Smooth muscle cell of the brain vasculature (primary cell): ENCODE data around the gene NIN.
"Not testable (repeated sequence)": the region's sequence is repeated elsewhere in the genome, so short reads cannot be mapped to it uniquely, and the experiment has no call there.

ENCODE experiments used
- DNase-seq: peaks from one replicate; pipeline ENCODE4 v3.0.0-alpha.2; 2012; ENCODE audit warnings: low read depth, low spot score

The NIN gene

GRCh38 chr14:50719911-50720759, 110.8 kb downstream of the NIN start:
- no peak for DNase-seq

DNA sequence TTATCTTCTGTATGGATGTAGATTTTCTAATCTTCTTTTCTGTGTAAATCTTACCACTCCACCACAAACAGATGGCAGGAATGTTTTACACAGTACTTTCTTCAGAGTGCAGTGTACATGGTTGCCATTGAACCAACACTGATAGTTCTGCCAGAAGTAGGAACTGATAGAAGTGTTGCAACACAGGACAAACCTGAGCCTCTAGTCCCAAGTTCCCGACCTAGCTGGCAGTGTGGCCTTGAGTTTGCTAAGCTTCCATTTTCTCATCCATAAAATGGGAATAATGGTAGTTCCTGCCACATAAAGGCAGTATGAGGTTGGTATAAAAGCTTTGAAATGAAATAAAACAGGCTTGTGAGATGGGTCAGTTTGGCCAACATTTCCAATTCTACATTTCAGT, 112.0 kb downstream of the NIN start:
- DNase-seq = no peak

DNA sequence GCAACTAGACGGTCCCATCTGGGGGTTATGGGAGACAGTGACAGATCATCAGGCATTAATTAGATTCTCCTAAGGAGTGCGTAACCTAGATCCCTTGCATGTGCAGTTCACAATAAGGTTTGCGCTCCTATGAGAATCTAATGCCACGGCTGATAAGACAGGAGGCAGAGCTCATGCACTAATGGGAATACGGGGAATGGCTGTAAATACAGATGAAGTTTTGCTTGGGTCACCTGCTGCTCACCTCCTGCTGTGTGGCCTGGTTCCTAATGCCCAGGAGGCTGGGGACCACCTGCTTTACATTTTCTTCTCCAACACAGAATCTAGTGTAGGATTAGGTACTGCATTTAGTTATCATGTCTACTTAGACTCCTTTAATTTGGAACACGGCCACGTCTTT, 113.2 kb downstream of the NIN start:
- DNase-seq = no peak

GRCh38 chr14:50714450-50715073, 116.4 kb downstream of the NIN start:
- peak; percentile 9 for DNase-seq

GRCh38 chr14:50711043-50711442, 119.9 kb downstream of the NIN start:
- DNase-seq = no peak

- no peak for DNase-seq
These were observed 125.9 kb downstream of the NIN start for GRCh38 chr14:50705026-50705593.

GRCh38 chr14:50704454-50705010, 126.4 kb downstream of the NIN start:
- DNase-seq = no peak

GRCh38 chr14:50697659-50698290, 133.2 kb downstream of the NIN start:
- DNase-seq = no peak

GRCh38 chr14:50694260-50694659, 136.7 kb downstream of the NIN start:
- not testable (repeated sequence) for DNase-seq

DNA sequence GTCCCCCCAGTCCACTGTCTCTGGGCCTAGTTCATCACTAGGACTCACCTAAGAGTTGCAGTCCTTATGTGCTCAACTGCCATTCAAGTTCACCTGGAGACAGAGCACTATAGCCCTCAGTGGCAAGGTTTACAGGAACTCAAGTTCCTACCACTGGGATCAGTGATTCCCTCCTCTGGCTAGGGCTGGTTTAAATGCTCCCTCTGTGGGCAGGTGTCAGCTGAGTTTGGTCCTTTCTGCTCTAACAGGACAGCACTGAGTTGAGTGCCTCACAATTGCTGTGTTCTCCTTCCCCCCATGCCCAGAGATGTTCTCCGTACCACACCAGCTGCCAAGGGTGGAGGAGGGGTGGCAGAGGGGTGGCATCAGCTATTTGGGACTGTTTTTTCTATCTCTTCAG, 142.1 kb downstream of the NIN start:
- DNase-seq = no peak

DNA sequence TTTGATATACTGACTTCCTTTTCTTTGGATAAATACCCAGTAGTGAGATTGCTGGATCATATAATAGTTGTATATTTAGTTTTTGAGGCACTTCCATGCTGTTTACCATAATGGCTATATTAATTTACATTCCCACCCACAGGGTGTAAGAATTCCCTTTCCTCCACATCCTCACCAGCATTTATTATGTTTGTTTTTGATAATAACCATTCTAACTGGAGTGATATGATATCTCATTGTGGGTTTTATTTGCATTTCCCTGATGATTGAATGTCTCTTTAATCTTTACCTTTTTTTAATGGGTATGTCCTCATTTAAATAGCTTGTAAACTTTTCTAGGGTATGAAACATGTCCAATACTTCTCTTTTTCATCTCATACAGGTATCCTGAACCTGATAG, 151.3 kb downstream of the NIN start:
- DNase-seq = no peak

DNA sequence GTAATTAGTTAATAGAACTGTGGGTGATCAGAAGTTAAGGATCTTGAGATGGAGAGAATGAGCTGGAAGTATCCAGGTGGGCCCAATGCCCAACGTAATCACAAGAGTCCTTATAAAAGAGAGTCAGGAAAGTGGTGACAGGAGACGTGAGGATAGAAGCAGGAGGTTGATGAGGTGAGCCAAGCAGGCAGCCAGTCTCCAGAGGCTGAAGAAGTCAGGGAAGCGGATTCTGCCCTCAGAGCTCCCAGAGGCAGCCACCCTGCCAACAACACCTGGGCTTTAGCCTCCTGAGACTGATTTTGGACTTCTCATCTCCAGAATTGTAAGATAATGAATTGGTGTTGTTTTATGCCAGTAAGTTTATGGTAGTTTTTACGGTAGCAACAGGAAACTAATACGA, 152.8 kb downstream of the NIN start:
- DNase-seq = no peak

DNA sequence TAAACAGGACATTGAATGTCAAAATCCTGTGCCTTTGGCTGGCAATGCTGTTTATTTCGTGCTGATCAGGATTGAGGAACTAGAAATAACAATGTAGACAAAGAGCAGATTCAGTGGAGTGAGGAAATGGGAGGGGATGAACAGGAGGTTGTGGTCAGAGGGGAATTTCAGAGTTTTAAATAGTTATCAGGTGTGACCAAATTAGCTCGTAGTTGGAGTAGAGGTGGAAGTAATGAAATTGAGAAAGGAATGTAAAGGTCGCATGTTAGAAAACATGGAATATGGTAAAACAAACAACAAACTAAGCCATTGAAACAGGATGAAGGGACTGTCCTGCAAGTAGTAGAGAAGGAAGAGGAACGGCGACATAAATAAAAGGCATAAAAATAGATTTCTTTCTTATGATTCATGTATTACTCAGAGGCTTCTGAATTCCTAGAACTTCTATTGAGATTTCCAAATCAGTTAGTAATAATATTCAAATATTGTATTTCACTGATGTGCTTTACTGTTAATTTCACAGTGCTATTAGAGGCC, 153.4 kb downstream of the NIN start:
- DNase-seq = no peak

- DNase-seq = no peak
These were observed 154.0 kb downstream of the NIN start for GRCh38 chr14:50676814-50677516.

- no peak for DNase-seq
These were observed 155.4 kb downstream of the NIN start for GRCh38 chr14:50675597-50675996.

DNA sequence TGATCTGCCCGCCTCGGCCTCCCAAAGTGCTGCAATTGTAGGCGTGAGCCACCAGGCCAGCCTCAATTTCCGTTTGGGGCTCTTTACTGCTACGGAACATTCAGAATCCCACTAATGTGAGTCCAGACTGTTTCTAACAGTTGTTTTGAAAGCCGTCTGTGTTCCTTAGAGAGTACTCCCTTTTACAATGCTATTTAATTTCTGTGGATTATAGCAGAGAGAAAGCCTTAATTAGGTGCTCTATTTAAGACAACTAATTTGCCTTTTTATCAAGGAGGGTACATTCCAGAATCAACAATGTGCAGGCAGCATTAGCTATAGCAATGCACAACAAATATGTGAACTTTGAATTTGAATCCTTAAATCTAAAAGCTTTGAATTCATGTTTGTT, 160.1 kb downstream of the NIN start:
- DNase-seq = no peak

- no peak for DNase-seq
These were observed 160.6 kb downstream of the NIN start for GRCh38 chr14:50670196-50670865.
